Liver (tissue), 3 donors: Measurements from ENCODE around the gene ISX.

Source experiments
- ATF3 ChIP-seq: IDR thresholded peaks from 2 replicates; pipeline ENCODE4 v1.6.1; 2016; ENCODE audit warnings: antibody characterized with exemption
- CTCF ChIP-seq: fragments of 150-350 bp; IDR thresholded peaks from 2 replicates; pipeline ENCODE4 v1.5.1; 2017; ENCODE audit warnings: improper control_type of control experiment, low read depth, low read length; ENCODE audit not compliant: missing input control
- EGR1 ChIP-seq, 2 donors: IDR thresholded peaks; 2 replicates each; pipeline ENCODE4 v1.6.1; 2016 to 2018; ENCODE audit warnings: antibody characterized with exemption in 2 of 2, low read depth in 2 of 2
- GABPA ChIP-seq, 2 donors: IDR thresholded peaks in 1 of 2; conservative IDR thresholded peaks in 1 of 2; 2 replicates each; pipeline ENCODE4 v1.6.1; 2016; ENCODE audit warnings: antibody characterized with exemption in 2 of 2, mild to moderate bottlenecking in 1 of 2, moderate library complexity in 1 of 2
- HNF4G ChIP-seq: IDR thresholded peaks from 2 replicates; pipeline ENCODE4 v1.6.1; 2016; ENCODE audit warnings: antibody characterized with exemption
- JUND ChIP-seq, 2 donors: IDR thresholded peaks; 2 replicates each; pipeline ENCODE4 v1.6.1; 2016; ENCODE audit warnings: antibody characterized with exemption in 2 of 2
- MAX ChIP-seq: IDR thresholded peaks from 2 replicates; pipeline ENCODE4 v1.6.1; 2016; ENCODE audit warnings: antibody characterized with exemption
- NR2F2 ChIP-seq: IDR thresholded peaks from 2 replicates; pipeline ENCODE4 v1.6.1; 2016; ENCODE audit warnings: antibody characterized with exemption
- RAD21 ChIP-seq, 2 donors: IDR thresholded peaks; 2 replicates each; pipeline ENCODE4 v1.6.1; 2016; ENCODE audit warnings: antibody characterized with exemption in 2 of 2, mild to moderate bottlenecking in 2 of 2
- REST ChIP-seq: IDR thresholded peaks from 2 replicates; pipeline ENCODE4 v1.6.1; 2016; ENCODE audit warnings: antibody characterized with exemption, mild to moderate bottlenecking
- RXRA ChIP-seq, 2 donors: IDR thresholded peaks; 2 replicates each; pipeline ENCODE4 v1.6.1; 2017 to 2018; ENCODE audit warnings: antibody characterized with exemption in 2 of 2, mild to moderate bottlenecking in 1 of 2
- SP1 ChIP-seq: IDR thresholded peaks from 2 replicates; pipeline ENCODE4 v1.6.1; 2018; ENCODE audit warnings: antibody characterized with exemption, mild to moderate bottlenecking
- TAF1 ChIP-seq: conservative IDR thresholded peaks from 2 replicates; pipeline ENCODE4 v1.6.1; 2016; ENCODE audit warnings: antibody characterized with exemption, mild to moderate bottlenecking
- donor health status: healthy.
- donor health status: healthy.

- TF ChIP-seq MAX (no peak), CTCF (no peak), EGR1 (IDR thresholded peaks at IDR 0.05; ENCODE audit: low read depth in 2 of 2) (no peak), SP1 (no peak), JUND (IDR thresholded peaks at IDR 0.05) (no peak), RAD21 (IDR thresholded peaks at IDR 0.05) (no peak), REST (no peak), TAF1 (no peak), HNF4G (no peak), RXRA (IDR thresholded peaks at IDR 0.05) (no peak), NR2F2 (no peak), GABPA (IDR thresholded peaks at IDR 0.05 in 1 of 2, conservative IDR thresholded peaks at IDR 0.05 in 1 of 2) (no peak), ATF3 (no peak)
These were observed 810 bp downstream of the ISX start for GRCh38 chr22:35066768-35067167.
